GM19468 (cell line): ENCODE measurements around the gene ARF3.
"Not testable (repeated sequence)": the region's sequence is repeated elsewhere in the genome, so short reads cannot be mapped to it uniquely, and the experiment has no call there.

ENCODE experiments used
- ATAC-seq: cut with Tn5 transposase; IDR thresholded peaks from one replicate; pipeline ENCODE4 v1.9.1; 2021; ENCODE audit warnings: mild to moderate bottlenecking, moderate library complexity, moderate number of reproducible peaks; ENCODE audit not compliant: unreplicated experiment; ENCODE audit errors: extremely low read depth

ARF3 gene

GRCh38 chr12:48934312-48934706 is 23.0 kb downstream of the ARF3 start:
- no peak for ATAC-seq

- ATAC-seq, result no peak
These were observed 23.5 kb downstream of the ARF3 start for GRCh38 chr12:48933664-48934311.

DNA sequence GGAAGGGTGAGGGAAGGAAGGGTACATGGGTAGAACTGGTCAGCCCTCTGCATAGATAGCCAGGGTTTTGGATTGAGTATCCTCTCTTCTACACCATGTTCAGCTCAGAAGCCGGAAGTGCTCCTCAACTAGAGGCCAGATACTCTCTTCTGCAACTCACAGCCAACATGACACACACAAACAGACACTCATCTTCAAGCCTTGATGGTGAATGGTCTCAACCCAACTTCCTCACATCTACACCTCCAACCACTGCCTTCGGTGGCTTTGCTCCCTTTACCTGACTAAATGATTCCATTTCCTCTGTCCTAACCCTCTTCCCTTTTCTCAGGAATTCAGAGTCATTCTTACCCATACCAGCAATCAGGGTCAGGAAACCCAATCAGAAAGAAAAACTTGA is 24.4 kb downstream of the ARF3 start:
- ATAC-seq, result no peak

DNA sequence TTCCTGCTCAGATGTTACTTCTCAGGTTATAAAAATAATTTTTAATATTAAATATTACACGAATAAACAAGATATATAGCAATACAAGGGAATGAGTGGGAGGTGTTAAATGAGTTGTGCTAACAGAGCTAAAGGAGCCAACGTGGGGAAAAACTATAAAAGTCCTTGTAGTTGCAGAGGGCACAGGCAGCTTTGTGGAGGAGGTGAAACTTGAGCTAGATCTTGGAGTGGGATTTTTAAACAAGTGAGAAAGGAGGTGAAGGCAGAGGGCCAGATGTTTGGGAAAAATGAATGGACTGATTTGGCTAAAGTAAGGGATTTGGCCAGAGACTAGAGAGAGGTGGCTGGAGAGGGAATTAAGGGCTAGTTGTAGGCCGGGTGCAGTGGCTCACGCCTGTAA is 26.8 kb downstream of the ARF3 start:
- no peak for ATAC-seq

DNA sequence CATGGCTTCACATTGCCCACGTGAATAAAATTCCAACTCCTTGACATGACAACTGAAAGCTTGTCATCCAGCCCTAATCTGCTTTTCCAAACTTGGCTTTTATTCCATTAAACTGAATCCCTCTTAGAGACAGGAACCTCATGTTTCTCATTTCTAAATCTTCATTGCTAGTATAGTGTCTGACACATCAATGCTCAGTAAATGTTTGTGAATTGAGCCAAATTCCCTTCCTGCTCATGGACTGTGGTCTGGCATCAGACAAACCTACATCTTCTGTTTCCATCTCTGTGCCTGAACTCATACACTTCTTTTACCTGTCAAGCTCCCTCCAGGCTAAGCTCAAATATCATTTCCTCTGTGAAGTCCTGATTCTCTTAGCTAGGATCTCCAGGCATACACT is 27.7 kb downstream of the ARF3 start:
- ATAC-seq, result no peak

DNA sequence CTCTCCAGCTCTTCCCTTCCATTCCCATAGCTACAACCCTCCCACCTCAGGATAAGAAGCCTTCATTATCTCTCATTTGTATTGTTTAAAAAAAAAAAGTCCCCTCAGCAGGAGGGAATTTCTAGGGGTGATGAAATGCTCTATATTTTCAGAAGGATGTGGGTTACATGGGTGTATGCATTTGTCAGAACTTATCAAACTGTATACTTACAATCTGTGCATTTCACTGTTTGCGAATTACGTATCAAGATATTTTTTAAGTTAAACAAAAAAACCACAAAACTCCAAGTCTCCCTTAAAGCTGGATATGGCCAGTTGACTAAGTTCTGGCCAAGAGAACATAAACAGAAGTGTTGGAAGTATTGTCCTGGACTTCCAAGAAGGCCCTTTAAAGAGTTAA is 30.0 kb downstream of the ARF3 start:
- no peak for ATAC-seq

- no peak for ATAC-seq
These were observed 31.8 kb downstream of the ARF3 start, which contains the start of gene FKBP11 for GRCh38 chr12:48925304-48926011. FKBP11 (minus strand) TSS chr12:48925492; CDS start chr12:48925428, 64 bp downstream.

DNA sequence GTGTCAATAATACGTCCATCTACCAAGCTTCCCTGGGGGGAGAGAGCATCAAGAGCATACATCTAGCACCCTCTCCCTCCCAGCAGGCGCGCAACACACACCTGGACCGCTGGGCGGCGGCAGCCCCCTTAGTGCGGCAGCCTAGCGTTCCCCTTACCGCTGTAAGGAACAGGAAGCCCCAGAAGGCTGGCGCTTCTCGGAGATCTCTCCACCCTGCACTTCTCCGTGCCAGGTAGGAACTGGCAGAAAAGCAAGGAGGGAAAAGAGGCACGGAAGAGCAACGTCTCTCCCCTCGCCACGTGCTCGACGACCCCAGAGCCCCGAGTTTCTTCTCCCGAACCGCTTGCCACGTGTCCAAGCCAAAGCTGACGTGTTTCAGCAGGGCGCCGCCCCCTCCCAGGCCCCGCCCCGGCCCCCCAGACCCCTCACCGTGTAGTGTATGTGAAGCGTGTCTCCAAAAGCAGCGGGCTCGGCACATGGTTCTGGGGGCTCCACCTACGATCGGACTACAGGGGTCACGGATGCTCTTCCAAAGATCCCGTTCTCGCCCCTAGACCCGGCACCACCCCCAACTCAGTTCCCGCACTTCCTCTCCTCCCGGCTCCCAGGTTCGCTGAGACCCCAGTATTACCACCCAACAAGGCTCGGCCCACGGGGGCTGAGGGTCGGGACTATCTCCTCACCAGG is 32.5 kb downstream of the ARF3 start:
- ATAC-seq, result peak; percentile 84

DNA sequence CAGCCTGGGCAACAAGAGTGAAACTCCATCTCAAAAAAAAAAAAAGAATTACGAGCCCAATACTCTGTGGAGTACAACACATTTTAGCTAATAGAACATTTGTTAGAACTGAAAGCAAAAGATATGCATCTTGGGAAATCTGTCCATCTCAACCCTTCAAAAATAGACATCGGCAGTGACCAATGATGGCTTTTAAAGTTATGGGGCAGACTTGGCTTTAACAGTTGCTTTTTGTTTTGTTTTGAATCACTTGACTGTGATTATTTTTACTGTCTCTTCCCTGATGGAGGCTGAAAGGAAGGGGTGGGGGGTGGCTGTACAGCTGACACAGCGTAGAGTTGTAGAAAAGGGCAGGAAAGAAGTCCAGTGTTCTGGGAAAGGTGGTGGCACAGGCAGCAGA is 34.2 kb downstream of the ARF3 start:
- no peak for ATAC-seq

DNA sequence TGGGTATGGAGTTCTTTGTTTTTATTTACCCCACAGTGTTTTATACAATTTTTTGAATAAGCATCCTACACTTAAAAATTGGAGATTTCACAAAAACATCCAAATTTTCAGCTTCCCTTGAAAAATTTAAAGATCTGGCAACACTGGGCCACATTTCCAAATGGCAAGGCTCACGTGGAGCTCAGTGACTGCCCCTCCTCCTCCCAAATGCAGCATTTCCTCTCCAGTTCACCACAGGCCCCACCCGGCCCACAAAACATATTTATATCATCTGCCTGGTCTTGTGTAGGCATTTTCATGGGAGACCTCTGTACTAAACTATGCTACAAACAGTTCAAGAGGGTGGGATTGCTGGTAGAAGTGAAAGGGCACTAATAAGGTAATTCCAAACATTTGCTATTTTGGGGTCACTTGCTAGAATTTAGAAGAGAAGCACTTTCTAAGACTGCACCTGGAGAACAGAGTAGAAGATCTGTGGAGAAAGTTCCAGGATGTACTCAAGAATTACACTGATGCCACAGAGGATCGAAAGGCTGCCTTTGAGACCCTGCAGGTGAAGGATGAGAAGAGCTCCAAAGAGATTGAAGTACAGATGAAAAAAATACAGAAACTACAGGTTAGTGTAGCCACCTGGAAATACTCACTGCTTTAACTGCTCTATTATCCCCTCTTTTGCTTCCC is 39.3 kb downstream of the ARF3 start:
- ATAC-seq, result no peak

DNA sequence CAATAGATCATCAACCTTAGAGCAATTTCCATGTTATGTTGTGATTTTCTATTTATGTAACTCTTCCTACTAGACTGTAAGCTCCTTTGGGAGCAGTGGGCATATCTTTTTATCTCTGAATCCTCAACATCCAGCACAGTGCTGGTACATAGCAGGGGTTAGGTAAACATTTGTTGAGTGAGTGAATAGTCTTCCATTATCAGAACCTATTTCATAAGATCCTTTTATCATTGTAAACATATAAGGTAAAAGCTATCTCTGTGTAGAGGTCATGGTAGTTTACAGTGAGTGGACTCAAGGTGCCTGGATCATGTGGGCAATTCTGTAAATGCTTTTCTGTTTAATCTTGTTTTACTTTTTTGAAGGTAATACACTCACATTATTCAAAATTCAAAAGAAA is 47.1 kb downstream of the ARF3 start:
- ATAC-seq, result no peak

GRCh38 chr12:48909698-48910097 is 47.6 kb downstream of the ARF3 start:
- not testable (repeated sequence) for ATAC-seq

- ATAC-seq, result no peak
These were observed 50.0 kb downstream of the ARF3 start for GRCh38 chr12:48907245-48907644.

GRCh38 chr12:48903982-48904411 is 53.3 kb downstream of the ARF3 start:
- no peak for ATAC-seq

DNA sequence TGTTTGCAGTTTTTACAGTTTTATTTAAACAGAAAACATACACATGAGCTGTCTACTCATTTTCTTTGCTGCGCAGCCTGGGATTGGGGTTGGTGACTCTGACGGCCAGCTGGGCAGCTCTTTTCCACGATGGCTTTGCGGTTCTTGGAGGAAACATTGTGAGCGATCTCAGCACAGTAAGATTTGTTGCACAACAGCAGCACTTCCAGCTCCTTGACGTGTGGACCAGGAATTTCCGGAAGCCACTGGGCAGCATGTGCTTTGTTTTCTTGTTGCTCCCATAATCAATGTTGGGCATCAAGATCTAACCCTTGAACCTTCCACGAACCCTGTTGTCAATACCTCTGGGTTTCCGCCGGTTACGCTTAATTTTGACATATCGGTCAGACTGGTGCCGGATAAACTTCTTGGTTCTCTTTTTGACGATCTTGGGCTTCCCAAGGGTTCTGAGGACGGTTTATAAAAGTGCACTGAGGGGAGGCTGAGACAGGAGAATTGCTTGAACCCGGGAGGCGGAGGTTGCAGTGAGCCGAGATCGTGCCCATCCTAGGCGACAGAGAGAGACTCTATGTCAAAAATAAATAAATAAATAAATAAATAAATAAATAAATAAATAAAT is 53.8 kb downstream of the ARF3 start:
- no peak for ATAC-seq

DNA sequence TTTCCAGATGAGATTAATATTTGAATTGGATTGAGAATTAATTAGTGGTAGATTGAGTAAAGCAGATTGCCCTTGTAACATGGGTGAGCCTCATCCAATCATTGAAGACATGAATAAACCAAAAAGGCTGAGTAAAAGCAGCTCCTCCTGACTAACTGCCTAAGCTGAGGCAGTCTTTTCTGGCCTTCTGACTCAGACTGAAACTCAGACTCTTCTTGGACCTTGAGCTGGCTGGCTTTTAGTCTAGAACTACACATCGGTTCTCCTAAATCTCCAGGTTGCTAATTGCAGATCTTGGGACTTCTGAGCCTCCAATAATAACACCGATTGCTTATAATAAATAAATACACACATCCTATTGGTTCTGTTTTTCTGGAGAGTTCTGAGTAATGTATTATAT is 56.0 kb downstream of the ARF3 start:
- ATAC-seq, result no peak

DNA sequence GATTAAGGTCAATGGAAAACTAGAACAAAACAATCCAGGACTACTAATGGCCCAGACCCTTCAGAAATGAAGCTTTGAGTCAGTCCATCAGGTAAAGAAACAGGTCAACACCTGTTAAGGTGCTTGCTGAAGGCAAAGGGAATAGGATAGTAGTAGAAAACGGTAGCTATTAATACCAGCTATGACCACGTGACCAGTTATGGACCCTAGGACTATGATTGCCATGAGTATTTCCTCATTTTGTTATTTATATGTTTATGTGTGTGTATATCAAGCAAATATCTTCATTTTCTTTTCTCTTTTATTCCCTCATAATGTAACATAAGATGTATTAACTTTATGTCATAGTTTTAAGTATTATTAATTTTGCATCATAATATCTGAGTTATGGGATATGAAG is 57.6 kb downstream of the ARF3 start:
- ATAC-seq, result no peak

DNA sequence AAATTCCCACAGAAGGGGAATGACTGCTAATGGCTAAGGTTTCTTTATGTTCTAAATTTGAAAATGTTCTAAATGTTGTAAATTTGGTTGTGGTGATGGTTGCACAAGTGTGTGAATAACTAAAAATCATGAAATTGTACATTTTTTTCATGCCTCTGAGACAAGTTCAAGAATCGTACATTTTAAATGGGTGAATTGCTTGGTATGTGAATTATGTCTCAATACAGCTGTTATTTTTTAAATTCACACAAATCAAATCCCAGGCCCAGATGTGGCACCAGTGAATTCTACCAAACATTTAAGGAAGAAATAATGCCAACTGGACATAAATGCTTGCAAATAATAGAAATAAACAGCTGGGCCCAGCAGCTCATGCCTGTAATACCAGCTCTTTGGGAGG is 63.0 kb downstream of the ARF3 start:
- ATAC-seq, result no peak

- peak; percentile 39 for ATAC-seq
These were observed 66.4 kb downstream of the ARF3 start for GRCh38 chr12:48890657-48891418.

DNA sequence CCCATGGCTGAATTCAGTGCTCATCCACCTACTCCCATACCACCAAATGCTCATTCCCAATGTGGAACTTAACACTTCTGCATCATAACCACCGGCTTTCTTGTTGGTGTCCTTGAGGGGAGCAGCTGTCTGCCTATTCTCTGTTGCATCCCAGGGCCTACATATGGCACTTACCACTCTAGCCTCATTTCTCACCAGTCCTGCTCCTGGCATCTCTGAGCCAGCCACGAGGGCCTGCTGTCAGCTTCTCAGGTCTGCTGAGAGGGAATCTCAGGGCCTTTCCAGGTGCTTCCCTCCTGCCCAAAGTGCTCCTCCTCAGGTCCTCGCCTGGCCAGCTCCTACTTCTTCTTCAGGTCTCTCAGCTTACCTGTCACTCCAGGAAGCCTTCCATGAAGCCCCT is 67.6 kb downstream of the ARF3 start:
- no peak for ATAC-seq
